Mesodermal cell (in vitro differentiated cells): ENCODE data around the gene PIEZO1.
A peak's percentile ranks its signal among the peaks of the same experiment; 100 is the strongest.

Experiments
- H3K27ac ChIP-seq: 2 replicates; pipeline ENCODE4 v1.7.0; 2013; ENCODE audit warnings: mild to moderate bottlenecking, low read depth, low read length, moderate library complexity; ENCODE audit not compliant: severe bottlenecking
- H3K36me3 ChIP-seq: 2 replicates; pipeline ENCODE4 v1.7.1; 2013; ENCODE audit warnings: mild to moderate bottlenecking, low read length, moderate library complexity; ENCODE audit not compliant: control insufficient read depth, insufficient read depth
- H3K4me1 ChIP-seq: one replicate; pipeline ENCODE4 v1.7.1; 2013; ENCODE audit warnings: mild to moderate bottlenecking, low read length; ENCODE audit not compliant: insufficient read depth, control insufficient read depth, poor library complexity, severe bottlenecking
- H3K4me3 ChIP-seq: 2 replicates; pipeline ENCODE4 v1.7.0; 2013; ENCODE audit warnings: low read length, control low read depth, mild to moderate bottlenecking; ENCODE audit not compliant: insufficient read depth, poor library complexity, severe bottlenecking; ENCODE audit errors: extremely low read depth
- H3K9me3 ChIP-seq: 2 replicates; pipeline ENCODE4 v1.7.1; 2013; ENCODE audit warnings: mild to moderate bottlenecking, low read length, moderate library complexity; ENCODE audit not compliant: control insufficient read depth
- WGBS, 2 experiments: methylation state at CpG; one replicate each; pipeline ENCODE4 v1.1.5; 2013; ENCODE audit warnings: missing lambda C conversion rate in 2 of 2; ENCODE audit not compliant: insufficient coverage in 2 of 2; 5-methylcytosine and 5-hydroxymethylcytosine counted together

Gene PIEZO1

DNA sequence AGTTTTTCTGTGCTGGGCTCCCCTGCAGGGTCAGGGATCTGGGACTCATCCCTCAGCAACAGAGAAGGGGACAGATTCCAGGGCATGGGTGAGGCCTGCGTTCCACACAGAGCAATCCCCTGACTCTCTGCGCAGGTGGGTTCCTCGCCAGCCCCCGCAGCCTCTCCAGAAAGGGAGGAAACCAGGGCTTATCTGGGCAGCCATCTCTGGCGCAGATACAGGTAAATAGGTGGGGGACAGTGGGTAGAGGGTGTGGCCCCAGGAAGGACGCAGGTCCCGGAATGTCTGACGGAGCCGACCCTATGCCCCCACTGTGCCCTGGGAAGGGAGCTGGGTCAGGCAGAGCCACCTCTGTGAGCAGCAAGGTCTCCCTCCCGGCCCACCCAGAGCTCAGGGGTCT lies 23.2 kb downstream of the PIEZO1 start:
- H3K36me3 ChIP-seq = peaks cover 6% of the 10 kb centered on the region
- H3K4me3 ChIP-seq = no peak overlapping the region
- peaks cover 48% of the 10 kb centered on the region for H3K4me1 ChIP-seq
- no peaks in the 10 kb centered on the region for H3K9me3 ChIP-seq
- no peak overlapping the region for H3K27ac ChIP-seq
- WGBS, 2 experiments = 92 to 93% methylated on average over 8 to 10 of the region's 10 CpGs

DNA sequence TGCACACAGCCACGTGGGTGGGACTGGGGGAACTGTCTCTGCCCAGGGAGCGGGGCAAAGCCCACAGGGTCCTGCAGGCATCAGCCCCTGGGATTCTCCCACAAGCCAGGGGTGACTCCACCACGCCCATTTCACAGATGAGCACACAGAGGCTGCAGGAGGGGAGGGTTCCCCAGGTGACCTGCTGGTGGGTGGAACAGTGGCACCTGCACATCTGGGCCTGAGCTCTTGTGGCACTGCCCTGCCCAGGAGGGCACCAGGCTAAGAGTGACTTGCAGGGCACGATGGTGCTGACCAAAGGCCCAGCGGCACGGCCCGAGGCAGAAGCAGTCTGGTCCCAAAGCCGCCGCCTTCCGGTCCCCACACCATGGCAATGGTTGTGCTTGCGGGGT lies 23.9 kb downstream of the PIEZO1 start:
- Histone ChIP-seq H3K9me3 (no peaks in the 10 kb centered on the region), H3K4me3 (no peak overlapping the region), H3K4me1 (peaks cover 48% of the 10 kb centered on the region), H3K27ac (no peak overlapping the region), H3K36me3 (peaks cover 6% of the 10 kb centered on the region)
- 96 to 97% methylated on average over 10 of the region's 11 CpGs for WGBS, 2 experiments

DNA sequence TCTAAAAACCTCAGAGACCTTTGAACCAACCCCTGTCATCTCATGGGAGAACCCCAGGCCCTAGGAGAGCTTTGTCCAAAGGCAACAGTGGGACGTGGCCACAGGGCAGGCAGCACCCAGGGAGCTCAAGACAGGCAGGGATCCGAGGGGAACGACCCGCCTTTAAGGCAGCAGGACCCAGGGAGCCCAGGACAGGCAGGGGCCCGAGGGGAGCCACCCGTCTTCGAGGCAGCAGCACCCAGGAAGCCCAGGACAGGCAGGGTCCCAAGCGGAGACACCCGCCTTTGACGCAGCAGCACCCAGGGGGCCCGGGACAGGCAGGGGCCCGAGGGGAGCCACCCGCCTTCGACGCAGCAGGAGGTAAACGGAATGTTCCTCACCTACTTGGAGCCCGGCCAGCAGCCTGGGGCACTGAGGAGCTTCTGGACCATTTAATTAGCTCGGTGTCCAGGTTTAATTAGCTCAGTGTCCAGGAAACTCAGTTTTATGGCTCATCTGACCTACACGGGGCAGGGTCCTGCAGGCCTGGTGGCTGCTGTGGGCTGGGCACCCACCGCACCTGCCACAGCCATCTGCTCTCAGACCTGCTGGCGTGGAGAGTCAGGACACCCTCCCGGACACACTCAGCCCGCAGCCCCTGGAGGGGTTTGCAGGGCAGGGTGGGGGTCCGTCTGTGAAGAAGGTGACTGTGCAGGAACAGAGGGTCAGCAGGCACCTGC lies 24.4 kb downstream of the PIEZO1 start:
- peaks cover 48% of the 10 kb centered on the region for H3K4me1 ChIP-seq
- WGBS, 2 experiments = 90 to 92% methylated on average over 23 to 24 of the region's 24 CpGs

DNA sequence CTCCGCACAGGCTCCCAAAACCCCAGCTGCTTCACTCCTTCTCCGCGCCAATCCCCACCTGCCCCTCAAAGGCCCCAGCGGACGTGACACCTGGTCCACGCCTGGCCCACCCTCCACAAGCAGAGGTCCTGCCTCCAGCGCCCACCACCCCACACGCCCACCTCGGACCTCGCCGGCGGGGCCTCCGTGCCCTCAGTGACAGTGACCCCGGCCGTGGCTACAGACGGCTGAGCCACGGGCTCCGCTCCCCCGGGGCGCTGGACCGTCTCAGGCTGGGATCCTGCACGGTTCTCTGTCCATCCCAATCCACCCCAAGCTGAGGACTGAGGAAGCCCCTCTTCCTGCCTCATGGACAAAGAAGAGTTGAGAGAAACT lies 25.1 kb downstream of the PIEZO1 start:
- WGBS, 2 experiments = 97 to 98% methylated on average over 16 to 19 of the region's 22 CpGs
- H3K27ac ChIP-seq = peak overlapping the region; percentile 62
- H3K4me3 ChIP-seq = no peak overlapping the region
- H3K9me3 ChIP-seq = no peaks in the 10 kb centered on the region
- peaks cover 52% of the 10 kb centered on the region for H3K4me1 ChIP-seq
- H3K36me3 ChIP-seq = peaks cover 2% of the 10 kb centered on the region

More for the DNA sequence above, 24.4 kb downstream of the PIEZO1 start:
- Histone ChIP-seq H3K27ac (no peak overlapping the region), H3K36me3 (peaks cover 2% of the 10 kb centered on the region), H3K4me3 (no peak overlapping the region), H3K9me3 (no peaks in the 10 kb centered on the region)

DNA sequence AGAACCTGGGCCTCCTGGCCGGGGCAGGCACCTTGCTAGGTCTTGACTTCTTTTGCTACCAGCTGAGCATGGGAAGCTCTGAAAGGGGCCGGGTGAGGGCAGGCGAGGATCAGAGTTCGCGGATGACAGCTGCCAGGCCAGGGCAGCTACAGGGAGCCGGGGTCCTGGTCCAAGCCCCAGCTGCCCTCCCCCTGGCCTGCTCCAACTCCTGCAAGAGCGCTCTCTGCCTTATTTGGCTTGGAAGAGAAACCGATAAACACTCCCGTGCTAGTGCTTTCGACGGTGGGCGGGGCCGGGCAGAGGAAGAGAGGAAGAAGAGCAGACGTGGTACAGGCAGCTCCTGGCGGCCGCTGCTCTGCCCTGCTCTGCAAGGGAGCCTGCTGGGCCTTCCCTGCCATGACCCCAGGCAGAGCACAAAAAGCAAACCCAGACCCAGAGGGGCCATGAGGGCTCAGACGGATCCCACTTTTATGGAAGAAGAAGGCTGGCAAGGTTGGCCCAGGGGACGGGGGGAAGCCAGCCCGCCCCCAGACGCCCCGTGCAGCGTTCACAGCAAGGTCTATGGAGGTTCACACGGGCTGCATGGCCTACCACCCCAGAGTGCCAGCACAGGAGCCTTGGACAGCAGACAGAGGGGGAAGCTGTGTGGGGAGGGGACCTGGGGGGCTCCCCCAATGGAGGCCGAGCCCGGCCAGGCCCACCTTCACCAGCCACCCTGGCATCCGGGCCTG lies 25.6 kb downstream of the PIEZO1 start:
- WGBS, 2 experiments = 59 to 65% methylated on average over 18 to 22 of the region's 26 CpGs

DNA sequence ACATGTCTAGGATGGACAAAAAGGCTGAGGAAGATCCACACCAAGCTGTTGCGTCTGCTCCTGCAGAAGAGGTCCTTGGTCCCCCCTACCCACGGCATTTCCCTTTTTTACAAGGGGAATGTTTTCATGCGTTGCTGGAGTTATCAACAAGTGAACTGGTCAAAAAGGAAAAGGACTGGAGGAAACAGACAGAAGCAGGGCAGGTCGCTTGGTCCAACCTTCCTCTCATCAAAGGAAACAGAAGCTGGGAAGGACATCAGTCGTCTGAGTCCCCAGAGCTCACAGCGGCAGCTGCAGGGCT lies 26.1 kb downstream of the PIEZO1 start:
- H3K4me3 ChIP-seq = no peak overlapping the region
- no peak overlapping the region for H3K27ac ChIP-seq
- H3K9me3 ChIP-seq = no peaks in the 10 kb centered on the region
- 76 to 87% methylated on average over 3 to 4 of the region's 6 CpGs for WGBS, 2 experiments
- H3K4me1 ChIP-seq = peaks cover 53% of the 10 kb centered on the region
- H3K36me3 ChIP-seq = no peaks in the 10 kb centered on the region

More for the DNA sequence above, 25.6 kb downstream of the PIEZO1 start:
- Histone ChIP-seq H3K4me1 (peaks cover 56% of the 10 kb centered on the region), H3K36me3 (no peaks in the 10 kb centered on the region), H3K9me3 (no peaks in the 10 kb centered on the region), H3K27ac (peak overlapping the region; percentile 62), H3K4me3 (no peak overlapping the region)

DNA sequence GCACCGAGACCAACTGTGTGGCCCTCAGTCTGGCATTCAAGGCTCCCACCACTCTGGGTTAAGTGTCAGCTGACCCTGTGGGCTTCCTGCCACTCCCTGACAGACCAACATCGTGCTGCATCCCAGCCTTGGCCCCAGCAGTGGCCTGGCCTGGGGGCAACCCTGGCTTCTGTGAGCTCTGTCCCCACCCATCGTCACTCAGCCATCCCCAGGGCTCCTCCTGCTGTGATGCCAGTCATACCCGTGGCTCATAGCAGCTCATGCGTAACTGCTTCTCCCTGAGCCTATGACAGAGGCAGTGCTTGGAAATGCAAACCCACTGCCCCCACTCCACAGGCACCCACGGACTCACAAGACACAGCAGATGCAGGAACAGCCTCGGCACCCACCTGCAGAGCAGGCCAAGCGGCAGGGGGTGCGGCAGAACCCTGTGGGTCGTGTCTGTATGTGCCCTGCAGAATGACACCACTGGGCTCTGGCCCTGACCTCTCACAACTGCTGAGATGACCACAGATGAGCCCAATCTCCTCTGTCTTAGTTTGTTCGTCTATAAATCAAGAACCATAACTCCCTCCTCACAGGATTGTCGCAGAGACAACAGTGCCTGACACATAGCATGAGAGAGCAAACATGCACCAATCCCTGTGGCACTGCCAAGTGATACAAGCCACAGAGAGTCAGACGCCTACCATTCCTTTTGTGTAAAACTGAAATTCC lies 26.6 kb downstream of the PIEZO1 start:
- 86 to 90% methylated on average over 12 of the region's 13 CpGs for WGBS, 2 experiments
- Histone ChIP-seq H3K4me3 (no peak overlapping the region), H3K36me3 (no peaks in the 10 kb centered on the region), H3K4me1 (peaks cover 48% of the 10 kb centered on the region), H3K27ac (no peak overlapping the region), H3K9me3 (no peaks in the 10 kb centered on the region)

DNA sequence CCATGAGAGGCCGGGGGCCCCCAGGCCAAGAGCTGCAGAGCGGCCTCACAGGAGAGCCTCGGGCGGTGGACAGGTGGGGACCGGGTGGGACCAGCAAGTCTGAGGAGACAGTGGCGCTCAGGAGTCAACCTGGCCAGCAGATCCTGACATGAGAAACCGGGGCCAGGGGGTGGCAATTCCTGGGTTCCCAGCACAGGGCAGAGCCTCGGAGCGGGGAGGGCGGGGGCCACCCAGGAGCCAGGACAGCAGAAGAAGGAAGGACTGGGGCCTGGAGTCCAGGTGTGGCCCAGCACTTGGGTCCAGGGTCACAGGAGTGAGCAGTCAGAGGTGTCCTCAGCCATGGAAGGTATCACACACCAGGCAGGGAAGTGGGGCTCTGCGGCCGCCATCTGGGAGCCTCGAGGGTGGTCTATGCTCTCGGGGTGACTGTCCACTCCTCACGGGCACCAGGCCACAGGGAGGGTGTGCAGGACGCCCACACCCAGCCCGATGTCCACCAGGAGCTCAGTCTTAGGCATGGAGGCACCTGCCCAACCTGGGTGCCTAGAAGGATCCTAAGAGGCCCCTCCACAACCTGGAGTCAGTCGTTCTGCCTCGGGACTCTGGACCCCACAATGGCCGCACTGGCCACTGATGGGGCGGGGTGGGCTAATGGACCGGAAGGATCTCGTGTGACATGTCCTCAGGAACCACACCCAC lies 29.1 kb downstream of the PIEZO1 start:
- H3K27ac ChIP-seq = no peak overlapping the region
- H3K4me1 ChIP-seq = peaks cover 30% of the 10 kb centered on the region
- no peaks in the 10 kb centered on the region for H3K9me3 ChIP-seq
- no peak overlapping the region for H3K4me3 ChIP-seq
- 93 to 97% methylated on average over 22 to 23 of the region's 23 CpGs for WGBS, 2 experiments
- H3K36me3 ChIP-seq = peaks cover 14% of the 10 kb centered on the region

DNA sequence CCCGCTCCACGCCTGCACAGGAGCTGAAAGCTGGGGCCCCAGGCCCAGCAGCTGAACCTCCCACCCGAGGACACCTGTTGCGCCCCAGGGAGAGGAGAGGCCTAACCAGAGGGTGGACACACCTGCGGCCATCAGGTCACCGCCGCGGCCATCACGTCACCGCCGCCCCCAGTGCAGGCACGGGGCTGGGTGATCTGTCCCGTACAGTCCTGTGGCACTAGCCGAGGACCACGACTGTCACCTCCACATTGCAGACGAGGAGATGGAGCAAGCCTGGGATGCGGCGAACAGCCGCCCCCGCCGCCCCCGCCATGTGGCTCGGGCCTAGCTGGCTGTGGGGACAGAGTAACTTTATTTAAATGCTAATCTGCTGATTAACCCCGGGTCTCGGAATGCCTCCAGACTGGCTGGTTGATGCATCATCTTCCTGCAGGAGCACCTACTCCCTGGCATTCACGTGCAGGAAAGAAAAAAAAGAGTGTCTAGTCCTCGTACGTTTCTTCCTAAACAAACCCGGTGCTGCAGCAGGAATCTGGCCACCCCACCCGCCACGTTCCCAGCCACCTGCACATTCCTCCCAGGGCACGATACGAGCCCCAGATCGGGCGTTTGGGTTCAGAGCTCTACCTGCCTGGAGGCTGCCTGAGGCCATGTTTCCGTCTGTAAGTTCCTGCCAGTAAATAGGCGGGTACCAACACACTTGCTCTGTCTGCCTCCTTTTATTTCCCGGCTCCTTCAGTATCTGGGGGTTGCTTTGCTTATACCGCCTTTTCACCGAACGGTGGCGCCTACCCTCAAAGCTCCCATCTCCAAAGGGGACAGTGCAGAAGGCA lies 29.9 kb downstream of the PIEZO1 start:
- peaks cover 28% of the 10 kb centered on the region for H3K4me1 ChIP-seq
- 75 to 77% methylated on average over 36 to 42 of the region's 42 CpGs for WGBS, 2 experiments
- H3K27ac ChIP-seq = no peak overlapping the region
- H3K4me3 ChIP-seq = no peak overlapping the region
- H3K36me3 ChIP-seq = peaks cover 17% of the 10 kb centered on the region
- no peaks in the 10 kb centered on the region for H3K9me3 ChIP-seq
